GM12892 (cell line): ENCODE results near the gene RPP25L.

Source experiments
- POLR2AphosphoS5 ChIP-seq: IDR thresholded peaks from 2 replicates; pipeline ENCODE4 v1.6.1; 2011; ENCODE audit warnings: low read depth, low read length, control low read depth
- TAF1 ChIP-seq: IDR thresholded peaks from 2 replicates; pipeline ENCODE4 v1.6.1; 2011; ENCODE audit warnings: low read depth, mild to moderate bottlenecking, control low read depth, low read length, borderline replicate concordance

DNA sequence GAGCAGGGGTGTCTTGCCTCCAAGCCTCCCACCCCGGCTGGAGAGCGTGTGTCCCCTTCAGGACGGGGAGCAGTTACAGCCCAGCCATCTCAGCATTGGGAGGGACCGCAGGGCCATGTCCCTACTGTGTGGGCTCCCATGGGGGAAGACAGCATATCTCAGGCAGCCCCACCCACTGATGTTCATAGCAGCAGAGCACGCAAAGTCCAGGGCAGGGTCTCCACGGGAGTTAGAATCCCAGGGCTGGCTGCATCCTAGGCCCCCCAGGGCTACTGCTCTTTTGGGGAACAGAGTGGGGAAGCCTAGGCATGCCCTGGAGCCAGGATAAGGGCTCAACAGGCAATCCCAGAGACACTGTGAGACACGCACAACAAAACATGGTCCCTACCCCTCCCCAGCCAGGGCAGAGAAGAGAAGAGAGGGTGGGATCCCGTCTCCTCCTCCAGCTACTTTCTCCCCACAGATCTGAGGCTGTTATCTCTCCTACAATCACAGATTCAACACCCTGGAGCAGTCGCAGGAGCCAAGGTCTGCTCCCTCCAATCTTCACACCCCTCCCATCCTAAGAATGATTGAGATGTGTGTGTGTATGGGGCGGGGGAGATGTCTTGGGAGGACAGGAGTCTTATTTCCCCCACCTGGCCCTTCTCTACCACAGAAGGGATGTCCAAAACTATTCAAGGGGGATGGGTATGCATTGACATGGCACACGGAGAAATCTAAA, 25.8 kb downstream of the RPP25L start:
- TF ChIP-seq TAF1 (no peak), POLR2AphosphoS5 (no peak)
